ENCODE data around the gene SRD5A3. TPM values are rescaled to one million over a fixed set of nuclear protein-coding genes. Genes with fewer than 3 reads are reported as not detected.

Gene SRD5A3
- total RNA-seq, 1 donor from 2014 or later: 31.4 TPM

DNA sequence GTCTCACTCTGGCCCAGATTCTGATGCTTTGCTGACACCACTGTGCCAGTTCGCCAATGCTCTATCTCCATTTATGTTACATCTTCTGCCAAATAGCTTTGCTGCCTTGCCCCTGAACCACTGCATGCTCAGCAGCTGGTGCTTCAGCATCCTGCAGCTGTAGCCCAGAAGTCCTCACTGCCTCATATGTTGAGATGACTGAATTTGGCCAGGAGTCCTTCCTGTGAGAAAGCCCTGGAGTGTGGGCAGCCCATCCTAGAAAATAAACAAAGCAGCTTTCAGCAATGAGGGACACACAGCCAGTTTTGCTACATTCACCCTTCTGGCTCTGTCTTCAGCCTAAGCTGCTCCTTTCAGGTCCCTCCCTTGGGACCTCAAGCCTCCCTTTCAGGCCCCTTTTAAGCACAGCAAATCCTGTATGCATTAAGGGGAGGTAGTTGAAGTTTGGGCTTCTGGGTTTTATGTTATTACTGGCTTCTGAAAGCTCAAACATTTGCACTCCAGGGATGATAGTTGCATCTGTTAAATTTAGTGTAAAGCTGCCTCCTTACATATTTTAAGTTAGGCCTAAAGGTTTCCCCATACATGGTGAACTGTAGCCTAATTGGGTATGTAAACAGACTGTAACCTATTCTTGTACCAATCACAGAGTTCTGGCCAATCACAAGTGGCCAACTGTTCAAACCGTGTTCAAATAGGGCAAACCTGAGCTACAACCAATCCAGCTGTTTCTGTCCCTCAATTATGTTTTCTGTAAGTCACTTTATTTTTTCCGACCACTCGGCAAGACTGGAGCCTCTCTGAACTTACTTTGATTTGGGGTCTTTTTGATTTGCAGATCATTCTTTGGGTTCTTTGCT, 47.6 kb downstream of the SRD5A3 start:
- Mint-ChIP-seq H3K9me3 (ENCODE audit: low read depth) (no peaks in the 10 kb centered on the region), H3K27ac (ENCODE audit: unreplicated experiment) (no peak overlapping the region), H3K27me3 (ENCODE audit: low read depth) (no peaks in the 10 kb centered on the region), H3K4me3 (ENCODE audit: unreplicated experiment) (no peak overlapping the region), H3K4me1 (ENCODE audit: low read depth) (peaks cover 30% of the 10 kb centered on the region), H3K36me3 (ENCODE audit: low read depth) (peaks cover 10% of the 10 kb centered on the region)
- no peak for DNase-seq (ENCODE audit: low spot score)
- TF ChIP-seq, protein P1, sequence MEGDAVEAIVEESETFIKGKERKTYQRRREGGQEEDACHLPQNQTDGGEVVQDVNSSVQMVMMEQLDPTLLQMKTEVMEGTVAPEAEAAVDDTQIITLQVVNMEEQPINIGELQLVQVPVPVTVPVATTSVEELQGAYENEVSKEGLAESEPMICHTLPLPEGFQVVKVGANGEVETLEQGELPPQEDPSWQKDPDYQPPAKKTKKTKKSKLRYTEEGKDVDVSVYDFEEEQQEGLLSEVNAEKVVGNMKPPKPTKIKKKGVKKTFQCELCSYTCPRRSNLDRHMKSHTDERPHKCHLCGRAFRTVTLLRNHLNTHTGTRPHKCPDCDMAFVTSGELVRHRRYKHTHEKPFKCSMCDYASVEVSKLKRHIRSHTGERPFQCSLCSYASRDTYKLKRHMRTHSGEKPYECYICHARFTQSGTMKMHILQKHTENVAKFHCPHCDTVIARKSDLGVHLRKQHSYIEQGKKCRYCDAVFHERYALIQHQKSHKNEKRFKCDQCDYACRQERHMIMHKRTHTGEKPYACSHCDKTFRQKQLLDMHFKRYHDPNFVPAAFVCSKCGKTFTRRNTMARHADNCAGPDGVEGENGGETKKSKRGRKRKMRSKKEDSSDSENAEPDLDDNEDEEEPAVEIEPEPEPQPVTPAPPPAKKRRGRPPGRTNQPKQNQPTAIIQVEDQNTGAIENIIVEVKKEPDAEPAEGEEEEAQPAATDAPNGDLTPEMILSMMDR (IDR thresholded peaks at IDR 0.05): no peak

DNA sequence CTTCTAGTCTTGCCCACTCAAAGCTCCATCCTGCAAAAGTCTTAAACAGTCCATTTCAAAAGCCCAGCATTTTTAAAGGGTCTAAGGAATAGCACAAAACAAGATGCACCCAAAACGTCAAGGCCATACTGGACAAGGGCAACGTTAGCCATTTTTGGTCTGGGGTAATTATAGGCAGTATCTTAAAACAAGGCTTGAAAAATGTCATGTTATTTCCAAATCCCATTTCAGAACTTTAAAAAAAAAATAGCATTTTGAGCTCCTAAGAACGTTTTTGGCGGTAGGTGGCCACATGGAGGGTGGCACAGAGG, 49.1 kb downstream of the SRD5A3 start:
- H3K27ac Mint-ChIP-seq (ENCODE audit: unreplicated experiment): peak overlapping the region; percentile 95
- H3K4me1 Mint-ChIP-seq (ENCODE audit: low read depth): peaks cover 39% of the 10 kb centered on the region
- TF ChIP-seq, protein P1 (IDR thresholded peaks at IDR 0.05): peak; percentile 56
- peak overlapping the region; percentile 98 for H3K4me3 Mint-ChIP-seq (ENCODE audit: unreplicated experiment)
- H3K27me3 Mint-ChIP-seq (ENCODE audit: low read depth): no peaks in the 10 kb centered on the region
- no peak for DNase-seq (ENCODE audit: low spot score)
- no peaks in the 10 kb centered on the region for H3K9me3 Mint-ChIP-seq (ENCODE audit: low read depth)
- peaks cover 10% of the 10 kb centered on the region for H3K36me3 Mint-ChIP-seq (ENCODE audit: low read depth)

DNA sequence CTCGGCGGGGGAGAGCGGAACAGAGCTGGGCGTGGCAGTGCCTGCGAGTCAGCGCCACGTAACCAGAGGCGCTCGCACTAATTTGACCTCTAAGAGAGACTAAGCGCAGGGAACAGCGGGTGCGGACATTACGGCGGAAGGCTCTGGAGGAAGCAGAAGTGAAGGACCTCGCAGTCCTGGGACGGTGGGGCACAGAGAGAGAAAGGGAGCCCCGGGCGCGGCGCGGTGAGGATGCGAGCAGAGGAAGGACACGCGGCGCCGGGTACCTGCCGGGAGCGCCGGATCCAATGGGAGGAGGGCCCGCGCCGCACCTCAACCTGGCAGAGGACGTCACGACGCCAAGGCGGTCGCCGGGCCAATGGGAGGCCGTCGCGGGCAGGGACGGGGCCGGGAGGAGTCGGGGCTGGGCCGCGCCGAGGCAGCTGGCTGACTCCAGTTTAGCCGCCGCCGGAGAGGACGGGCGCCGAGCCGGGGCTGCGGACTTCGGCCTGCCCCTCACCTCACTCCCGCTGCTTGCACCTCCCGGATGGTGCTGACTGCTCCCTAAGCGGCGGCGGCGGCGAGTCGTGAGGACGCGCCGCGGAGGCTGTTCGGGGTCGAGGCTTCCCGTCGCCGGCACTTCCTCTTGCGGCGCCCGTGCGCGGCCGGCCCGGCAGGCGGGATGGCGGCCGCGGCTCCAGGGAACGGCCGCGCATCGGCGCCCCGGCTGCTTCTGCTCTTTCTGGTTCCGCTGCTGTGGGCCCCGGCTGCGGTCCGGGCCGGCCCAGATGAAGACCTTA, 49.7 kb downstream of the SRD5A3 start, which contains the start of gene TMEM165:
TMEM165 (plus strand) TSS at position 429 of the 779 bp plus-strand sequence; CDS start at position 662, 233 bp downstream.
- Mint-ChIP-seq H3K9me3 (ENCODE audit: low read depth) (no peaks in the 10 kb centered on the region), H3K27me3 (ENCODE audit: low read depth) (no peaks in the 10 kb centered on the region), H3K4me3 (ENCODE audit: unreplicated experiment) (peak within 1 kb of the TSS; percentile 98), H3K36me3 (ENCODE audit: low read depth) (peaks cover 12% of the 10 kb centered on the region), H3K4me1 (ENCODE audit: low read depth) (peaks cover 43% of the 10 kb centered on the region), H3K27ac (ENCODE audit: unreplicated experiment) (peak within 1 kb of the TSS; percentile 97)
- TF ChIP-seq, protein P1 (IDR thresholded peaks at IDR 0.05): no peak
- peak; percentile 95 for DNase-seq (ENCODE audit: low spot score)

DNA sequence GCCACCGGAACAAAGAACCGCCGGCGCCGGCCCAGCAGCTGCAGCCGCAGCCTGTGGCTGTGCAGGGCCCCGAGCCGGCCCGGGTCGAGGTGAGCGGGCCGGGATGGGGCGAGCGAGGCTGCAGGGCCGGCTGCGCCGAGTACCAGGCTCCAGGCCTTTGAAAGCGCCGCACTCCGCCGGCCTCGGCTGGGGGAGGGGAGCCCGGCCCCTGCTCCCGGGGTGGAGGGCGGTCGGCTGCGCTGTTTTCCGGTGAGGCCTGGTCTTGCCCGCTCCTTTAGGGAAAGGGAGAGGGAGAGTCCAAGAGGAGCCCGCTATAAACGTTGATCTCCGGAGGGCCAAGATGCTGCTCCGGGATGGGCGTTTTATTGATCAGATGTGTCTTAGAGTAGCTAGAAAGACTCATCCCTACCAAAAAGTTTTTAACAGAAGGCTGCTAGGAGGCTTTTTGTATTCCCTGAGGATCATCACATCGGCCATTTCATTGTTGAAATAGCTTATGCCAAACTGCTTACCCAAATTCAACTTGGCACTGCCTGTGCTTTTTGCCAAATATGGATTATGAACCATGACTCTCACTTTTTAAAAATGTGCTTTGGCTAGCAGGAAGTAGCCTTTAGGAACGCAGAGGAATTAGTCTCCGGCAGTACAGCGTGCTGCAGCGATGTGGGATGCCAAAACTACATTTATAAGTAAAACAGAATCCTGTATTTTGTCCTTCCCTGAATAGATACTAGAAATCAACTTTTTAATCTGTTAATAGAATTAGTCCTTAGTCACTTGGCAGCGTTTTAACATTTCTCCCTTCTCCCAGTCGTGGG, 50.5 kb downstream of the SRD5A3 start:
- Mint-ChIP-seq H3K4me3 (ENCODE audit: unreplicated experiment) (peak overlapping the region; percentile 98), H3K27ac (ENCODE audit: unreplicated experiment) (peak overlapping the region; percentile 97), H3K9me3 (ENCODE audit: low read depth) (no peaks in the 10 kb centered on the region), H3K4me1 (ENCODE audit: low read depth) (peaks cover 51% of the 10 kb centered on the region), H3K27me3 (ENCODE audit: low read depth) (no peaks in the 10 kb centered on the region), H3K36me3 (ENCODE audit: low read depth) (peaks cover 12% of the 10 kb centered on the region)
- TF ChIP-seq, protein P1 (IDR thresholded peaks at IDR 0.05): no peak
- no peak for DNase-seq (ENCODE audit: low spot score)

DNA sequence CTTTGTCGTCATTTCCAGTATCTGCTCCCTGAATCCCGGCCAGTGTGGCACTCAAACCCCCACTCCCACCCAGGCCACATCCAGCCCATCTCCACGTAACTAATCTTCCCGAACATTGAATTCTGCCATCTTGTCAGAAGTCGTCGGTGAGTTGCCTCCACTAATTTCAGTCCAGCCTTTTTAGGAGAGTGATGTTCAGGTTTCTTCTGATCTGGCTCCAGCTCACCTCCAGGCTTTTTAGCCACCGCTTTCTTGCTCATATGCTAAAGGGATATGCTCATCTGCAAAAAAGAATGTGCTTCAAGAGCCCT, 51.0 kb downstream of the SRD5A3 start:
- H3K4me1 Mint-ChIP-seq (ENCODE audit: low read depth): peaks cover 51% of the 10 kb centered on the region
- TF ChIP-seq, protein P1 (IDR thresholded peaks at IDR 0.05): no peak
- no peak for DNase-seq (ENCODE audit: low spot score)
- H3K27ac Mint-ChIP-seq (ENCODE audit: unreplicated experiment): peak overlapping the region; percentile 97
- H3K27me3 Mint-ChIP-seq (ENCODE audit: low read depth): no peaks in the 10 kb centered on the region
- peaks cover 12% of the 10 kb centered on the region for H3K36me3 Mint-ChIP-seq (ENCODE audit: low read depth)
- no peaks in the 10 kb centered on the region for H3K9me3 Mint-ChIP-seq (ENCODE audit: low read depth)
- H3K4me3 Mint-ChIP-seq (ENCODE audit: unreplicated experiment): peak overlapping the region; percentile 98
